CD14-positive monocyte (primary cell): ENCODE results near the gene PITPNC1. TPM values are rescaled to one million over a fixed set of nuclear protein-coding genes. Genes with fewer than 3 reads are reported as not detected.

Experiments
- DNase-seq, 3 donors: peaks; one replicate each; pipeline ENCODE4 v3.0.0-alpha.2; 2011 to 2022
- H2AFZ ChIP-seq: 2 replicates; pipeline ENCODE4 v1.6.0; 2012; ENCODE audit warnings: mild to moderate bottlenecking, low read depth, low read length, inconsistent platforms; ENCODE audit not compliant: insufficient read depth, poor library complexity, severe bottlenecking
- H3K27ac ChIP-seq, 2 donors: 1 replicate in 1 of 2; 2 replicates in 1 of 2; pipeline ENCODE4 v1.5.1; 2012 to 2013; ENCODE audit warnings: low read length in 2 of 2, control low read depth in 1 of 2, inconsistent platforms in 1 of 2, low read depth in 1 of 2, mild to moderate bottlenecking in 1 of 2
- H3K27me3 ChIP-seq, 2 donors: one replicate each; pipeline versions ENCODE4 v1.6.0 to v1.6.1; 2011 to 2013; ENCODE audit warnings: low read length in 2 of 2; ENCODE audit not compliant: control insufficient read depth in 2 of 2, insufficient read depth in 2 of 2
- H3K36me3 ChIP-seq, 2 donors: replicated peaks in 1 of 2; 1 replicate in 1 of 2; 2 replicates in 1 of 2; pipeline versions ENCODE4 v1.5.1 to v1.6.1; 2012 to 2013; ENCODE audit warnings: low read length in 2 of 2, control low read depth in 1 of 2, inconsistent platforms in 1 of 2, mild to moderate bottlenecking in 1 of 2; ENCODE audit not compliant: insufficient read depth in 2 of 2, control insufficient read depth in 1 of 2
- H3K4me1 ChIP-seq, 2 donors: 1 replicate in 1 of 2; 2 replicates in 1 of 2; pipeline versions ENCODE4 v1.5.1 to v1.6.1; 2012 to 2013; ENCODE audit warnings: low read length in 2 of 2, control low read depth in 1 of 2, inconsistent platforms in 1 of 2, mild to moderate bottlenecking in 1 of 2, moderate library complexity in 1 of 2; ENCODE audit not compliant: insufficient read depth in 2 of 2, control insufficient read depth in 1 of 2
- H3K4me2 ChIP-seq: replicated peaks from 2 replicates; pipeline ENCODE3; 2012; ENCODE audit warnings: low read length, moderate library complexity, mild to moderate bottlenecking; ENCODE audit not compliant: poor library complexity, severe bottlenecking; ENCODE audit errors: extremely low read depth
- H3K4me3 ChIP-seq, 3 experiments: fragments of 200-600 bp in 1 of 3; sonication (generic) in 1 of 3; replicated peaks in 1 of 3; 1 replicate in 2 of 3; 2 replicates in 1 of 3; pipeline ENCODE4 v1.5.1; 2011 to 2013; ENCODE audit warnings: low read length in 3 of 3, mild to moderate bottlenecking in 3 of 3, control low read depth in 2 of 3, low read depth in 2 of 3, inconsistent platforms in 1 of 3, moderate library complexity in 1 of 3
- H3K79me2 ChIP-seq: 2 replicates; pipeline ENCODE4 v1.6.0; 2012; ENCODE audit warnings: mild to moderate bottlenecking, control low read depth, inconsistent platforms, low read length, moderate library complexity; ENCODE audit not compliant: insufficient read depth
- H3K9ac ChIP-seq: 2 replicates; pipeline ENCODE4 v1.6.0; 2017; ENCODE audit warnings: low read length, mild to moderate bottlenecking; ENCODE audit not compliant: insufficient read depth, poor library complexity, severe bottlenecking
- H3K9me3 ChIP-seq, 2 donors: replicated peaks in 1 of 2; 1 replicate in 1 of 2; 2 replicates in 1 of 2; pipeline versions ENCODE4 v1.5.1 to v1.6.1; 2012 to 2013; ENCODE audit warnings: low read length in 2 of 2, control low read depth in 1 of 2; ENCODE audit not compliant: control insufficient read depth in 1 of 2, insufficient read depth in 1 of 2
- H4K20me1 ChIP-seq: 2 replicates; pipeline ENCODE4 v1.6.0; 2012; ENCODE audit warnings: mild to moderate bottlenecking, low read length, control low read depth, moderate library complexity; ENCODE audit not compliant: insufficient read depth
- H3K27ac Mint-ChIP-seq, 7 donors: one replicate each; pipeline ENCODE4 v1.8.0; 2020; ENCODE audit warnings: mild to moderate bottlenecking in 7 of 7, mixed read lengths in 7 of 7, moderate library complexity in 6 of 7, inconsistent platforms in 2 of 7
- H3K27me3 Mint-ChIP-seq, 3 donors: one replicate each; pipeline ENCODE4 v1.8.0; 2021 to 2022; ENCODE audit warnings: low read depth in 3 of 3, mild to moderate bottlenecking in 3 of 3, mixed read lengths in 3 of 3, moderate library complexity in 3 of 3, inconsistent platforms in 1 of 3
- H3K36me3 Mint-ChIP-seq, 2 donors: one replicate each; pipeline ENCODE4 v1.8.0; 2020; ENCODE audit warnings: mixed read lengths in 2 of 2, inconsistent platforms in 1 of 2, mild to moderate bottlenecking in 1 of 2
- H3K4me1 Mint-ChIP-seq: one replicate; pipeline ENCODE4 v1.8.0; 2020; ENCODE audit warnings: mild to moderate bottlenecking, mixed read lengths
- H3K4me3 Mint-ChIP-seq, 2 donors: one replicate each; pipeline ENCODE4 v1.8.0; 2020; ENCODE audit warnings: mild to moderate bottlenecking in 2 of 2, mixed read lengths in 2 of 2, moderate library complexity in 1 of 2
- H3K9me3 Mint-ChIP-seq, 7 donors: one replicate each; pipeline ENCODE4 v1.8.0; 2020 to 2022; ENCODE audit warnings: mixed read lengths in 7 of 7, mild to moderate bottlenecking in 6 of 7, moderate library complexity in 6 of 7, inconsistent platforms in 2 of 7
- CTCF ChIP-seq: fragments of 200-600 bp; IDR thresholded peaks from one replicate; pipeline ENCODE4 v1.8.0; 2022; ENCODE audit warnings: antibody characterized with exemption, mild to moderate bottlenecking
- WGBS: methylation state at CpG from one replicate; pipeline ENCODE4 v1.1.5; 2013; ENCODE audit warnings: missing lambda C conversion rate; ENCODE audit not compliant: insufficient coverage; 5-methylcytosine and 5-hydroxymethylcytosine counted together
- intact Hi-C, 2 donors: fragments of 100-400 bp; cut with micrococcal nuclease; formaldehyde crosslinking; loops; one replicate each; pipeline versions ENCODE4 v1.15.0 to v1.15.1; 2023
- polyA plus RNA-seq, 3 donors: library from polyadenylated mRNA; depleted of rRNA in 1 of 3; unstranded in 2 of 3; stranded (reverse) in 1 of 3; fragments of 300-500 nt in 2 of 3; fragments of >200 nt in 1 of 3; fragmentation: Illumina TruSeq in 2 of 3; gene quantifications; 1 replicate in 2 of 3; 2 replicates in 1 of 3; pipeline ENCODE4 v1.2.3, GENCODE V29; 2012 to 2021

PITPNC1 gene
- polyA plus RNA-seq, 3 donors = 18.5 to 31.0 (median 21.7) TPM

- peaks cover 8% of the 10 kb centered on the region for H3K79me2 ChIP-seq
- TF ChIP-seq CTCF = no peak
- no peak overlapping the region for H2AFZ ChIP-seq
- Mint-ChIP-seq H3K4me3 (no peak overlapping the region), H3K27me3 (no peaks in the 10 kb centered on the region), H3K27ac (peak overlapping the region; percentile 25 to 90 (median 74)), H3K9me3 (no peaks in the 10 kb centered on the region), H3K4me1 (peaks cover 45% of the 10 kb centered on the region), H3K36me3 (peaks cover 3 to 8% of the 10 kb centered on the region in 2 donors)
- no peak overlapping the region for H3K9ac ChIP-seq
- no peaks in the 10 kb centered on the region for H3K9me3 ChIP-seq
- H4K20me1 ChIP-seq = peaks cover 26% of the 10 kb centered on the region
- H3K4me2 ChIP-seq = no peak overlapping the region
- peak overlapping the region in 1 of 2 donors; percentile 63 for H3K27ac ChIP-seq
- DNase-seq = no peak
- peaks cover 22 to 31% of the 10 kb centered on the region in 2 donors for H3K4me1 ChIP-seq
- no peaks in the 10 kb centered on the region for H3K27me3 ChIP-seq
- 100% methylated on average over 3 of the region's 4 CpGs for WGBS
- no peaks in the 10 kb centered on the region for H3K36me3 ChIP-seq
- H3K4me3 ChIP-seq = no peak overlapping the region
- intact Hi-C loops = no loop called here
Observed at GRCh38 chr17:67422897-67423296, 45.8 kb downstream of the PITPNC1 start.

DNA sequence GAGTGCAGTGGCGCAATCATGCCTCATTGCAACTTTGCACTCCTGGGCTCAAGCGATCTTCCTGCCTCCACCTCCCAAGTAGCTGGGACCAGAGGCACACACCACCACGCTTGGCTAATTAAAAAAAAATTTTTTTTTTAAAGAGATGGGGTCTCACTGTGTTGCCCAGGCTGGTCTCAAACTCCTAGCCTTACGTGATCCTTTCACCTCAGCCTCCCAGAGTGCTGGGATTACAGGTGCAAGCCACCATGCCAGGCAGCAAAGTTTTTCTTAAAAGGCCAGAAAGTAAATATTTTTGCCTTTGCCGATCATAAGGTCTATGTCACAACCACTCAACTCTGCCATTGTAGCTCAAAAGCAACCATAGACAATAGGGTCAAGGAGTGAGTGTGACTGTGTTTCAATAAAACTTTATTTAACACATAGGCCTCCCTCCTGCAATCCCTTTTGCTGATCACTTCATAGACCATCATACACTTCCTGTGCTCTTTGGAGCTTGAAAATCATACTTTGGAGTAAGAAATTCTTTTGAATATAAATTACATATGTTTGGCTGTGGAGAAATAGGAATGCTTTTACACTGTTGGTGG is 48.6 kb downstream of the PITPNC1 start:
- H3K27ac ChIP-seq = no peak overlapping the region
- H3K4me3 ChIP-seq = no peak overlapping the region
- peaks cover 17 to 27% of the 10 kb centered on the region in 2 donors for H3K4me1 ChIP-seq
- H3K9ac ChIP-seq = no peak overlapping the region
- peaks cover 31% of the 10 kb centered on the region for H3K4me1 Mint-ChIP-seq
- H3K27me3 ChIP-seq = no peaks in the 10 kb centered on the region
- no peak overlapping the region for H3K4me2 ChIP-seq
- H3K79me2 ChIP-seq = peaks cover 4% of the 10 kb centered on the region
- H3K27ac Mint-ChIP-seq = peak overlapping the region in 2 of 7 donors; percentile 71 to 80
- peaks cover 3 to 8% of the 10 kb centered on the region in 2 donors for H3K36me3 Mint-ChIP-seq
- H3K9me3 Mint-ChIP-seq = peaks cover 0 to 2% (median 0%) of the 10 kb centered on the region in 7 donors
- no peaks in the 10 kb centered on the region for H3K36me3 ChIP-seq
- TF ChIP-seq CTCF = no peak
- H2AFZ ChIP-seq = no peak overlapping the region
- DNase-seq = no peak
- no peaks in the 10 kb centered on the region for H3K9me3 ChIP-seq
- WGBS = 100% methylated on average over 1 of the region's 5 CpGs
- no peak overlapping the region for H3K4me3 Mint-ChIP-seq
- intact Hi-C loops = no loop called here
- peaks cover 22% of the 10 kb centered on the region for H4K20me1 ChIP-seq
- H3K27me3 Mint-ChIP-seq = no peaks in the 10 kb centered on the region
